ENCODE results near the gene OR10V1.

- TF ChIP-seq CTCF (IDR thresholded peaks at IDR 0.05) = no peak
- TF ChIP-seq POLR2A (IDR thresholded peaks at IDR 0.05) = no peak
These were observed 40.4 kb downstream of the OR10V1 start for GRCh38 chr11:59673291-59673690.

All from heart left ventricle (tissue), 13 donors.